Posterior cingulate gyrus (tissue), 11 donors: ENCODE results near the gene GPC4.

Source experiments
- DNase-seq, 10 donors: peaks; one replicate each; pipeline versions ENCODE4 v3.0.0 to v3.0.0-alpha.2; 2020 to 2021; ENCODE audit warnings: mixed read lengths in 3 of 10
- intact Hi-C: fragments of 100-400 bp; cut with DNase I; formaldehyde crosslinking; loops from one replicate; pipeline ENCODE4 v1.15.1; 2023

GPC4 gene

GRCh38 chrX:133250184-133251100 lies 164.8 kb downstream of the GPC4 start:
- intact Hi-C loops = no loop called here

More at GRCh38 chrX:133250184-133251100, 164.8 kb downstream of the GPC4 start:
- no peak for DNase-seq
